Cerebellar nuclear complex (tissue), 1 donor: Measurements from ENCODE around the gene TNFSF18.

Source experiments
- DNase-seq, 2 experiments: peaks; one replicate each; lab custom pipeline; 2025; lab: John Stamatoyannopoulos, UW

TNFSF18 gene

GRCh38 chr1:173038875-173039554, 11.7 kb downstream of the TNFSF18 start:
- DNase-seq: no peak

- DNase-seq: no peak
Observed at GRCh38 chr1:173024543-173024942, 26.2 kb downstream of the TNFSF18 start.

GRCh38 chr1:173023343-173023742, 27.4 kb downstream of the TNFSF18 start:
- no peak for DNase-seq

GRCh38 chr1:173020138-173020750, 30.5 kb downstream of the TNFSF18 start:
- DNase-seq: no peak

- DNase-seq: no peak
Observed at GRCh38 chr1:173017792-173018191, 32.9 kb downstream of the TNFSF18 start.

- no peak for DNase-seq
Observed at GRCh38 chr1:173016419-173016818, 34.3 kb downstream of the TNFSF18 start.

GRCh38 chr1:173015629-173016028, 35.1 kb downstream of the TNFSF18 start:
- no peak for DNase-seq

- DNase-seq: no peak
Observed at GRCh38 chr1:173014160-173014559, 36.6 kb downstream of the TNFSF18 start.

- DNase-seq: no peak
Observed at GRCh38 chr1:173012126-173012525, 38.6 kb downstream of the TNFSF18 start.

- DNase-seq: no peak
Observed at GRCh38 chr1:173009597-173009996, 41.1 kb downstream of the TNFSF18 start.

- DNase-seq: no peak
Observed at GRCh38 chr1:173005196-173005864, 45.4 kb downstream of the TNFSF18 start.

- no peak for DNase-seq
Observed at GRCh38 chr1:173002891-173003838, 47.6 kb downstream of the TNFSF18 start.

GRCh38 chr1:172999349-172999748, 51.4 kb downstream of the TNFSF18 start:
- DNase-seq: no peak

GRCh38 chr1:172997941-172998361, 52.8 kb downstream of the TNFSF18 start:
- DNase-seq: no peak

GRCh38 chr1:172993640-172994039, 57.1 kb downstream of the TNFSF18 start:
- no peak for DNase-seq

- no peak for DNase-seq
Observed at GRCh38 chr1:172991674-172992400, 58.9 kb downstream of the TNFSF18 start.

GRCh38 chr1:172990598-172991215, 60.0 kb downstream of the TNFSF18 start:
- DNase-seq: no peak
